AG09309 (cell line): ENCODE data around the gene WNT11.

Experiments used
- DNase-seq: peaks from one replicate; pipeline ENCODE4 v3.0.0-alpha.2; 2010; ENCODE audit warnings: low read depth
- H3K4me3 ChIP-seq: 2 replicates; pipeline ENCODE4 v1.5.1; 2011; ENCODE audit warnings: mild to moderate bottlenecking, low read depth, low read length, moderate library complexity; ENCODE audit not compliant: control insufficient read depth
- TF ChIP-seq, protein P1 (sequence below): IDR thresholded peaks from 2 replicates; pipeline ENCODE4 v1.5.1; 2011; ENCODE audit warnings: mild to moderate bottlenecking, low read depth, low read length, inconsistent platforms; ENCODE audit not compliant: insufficient read depth, control insufficient read depth; ENCODE audit errors: missing control alignments

Gene WNT11

GRCh38 chr11:76230392-76230791 is 24.1 kb upstream of the WNT11 start:
- no peak overlapping the region for H3K4me3 ChIP-seq
- TF ChIP-seq, protein P1, sequence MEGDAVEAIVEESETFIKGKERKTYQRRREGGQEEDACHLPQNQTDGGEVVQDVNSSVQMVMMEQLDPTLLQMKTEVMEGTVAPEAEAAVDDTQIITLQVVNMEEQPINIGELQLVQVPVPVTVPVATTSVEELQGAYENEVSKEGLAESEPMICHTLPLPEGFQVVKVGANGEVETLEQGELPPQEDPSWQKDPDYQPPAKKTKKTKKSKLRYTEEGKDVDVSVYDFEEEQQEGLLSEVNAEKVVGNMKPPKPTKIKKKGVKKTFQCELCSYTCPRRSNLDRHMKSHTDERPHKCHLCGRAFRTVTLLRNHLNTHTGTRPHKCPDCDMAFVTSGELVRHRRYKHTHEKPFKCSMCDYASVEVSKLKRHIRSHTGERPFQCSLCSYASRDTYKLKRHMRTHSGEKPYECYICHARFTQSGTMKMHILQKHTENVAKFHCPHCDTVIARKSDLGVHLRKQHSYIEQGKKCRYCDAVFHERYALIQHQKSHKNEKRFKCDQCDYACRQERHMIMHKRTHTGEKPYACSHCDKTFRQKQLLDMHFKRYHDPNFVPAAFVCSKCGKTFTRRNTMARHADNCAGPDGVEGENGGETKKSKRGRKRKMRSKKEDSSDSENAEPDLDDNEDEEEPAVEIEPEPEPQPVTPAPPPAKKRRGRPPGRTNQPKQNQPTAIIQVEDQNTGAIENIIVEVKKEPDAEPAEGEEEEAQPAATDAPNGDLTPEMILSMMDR, result no peak
- DNase-seq, result no peak

- H3K4me3 ChIP-seq, result no peak overlapping the region
- no peak for DNase-seq
- TF ChIP-seq, protein P1, result no peak
Measured at GRCh38 chr11:76229690-76230240, 23.5 kb upstream of the WNT11 start.

DNA sequence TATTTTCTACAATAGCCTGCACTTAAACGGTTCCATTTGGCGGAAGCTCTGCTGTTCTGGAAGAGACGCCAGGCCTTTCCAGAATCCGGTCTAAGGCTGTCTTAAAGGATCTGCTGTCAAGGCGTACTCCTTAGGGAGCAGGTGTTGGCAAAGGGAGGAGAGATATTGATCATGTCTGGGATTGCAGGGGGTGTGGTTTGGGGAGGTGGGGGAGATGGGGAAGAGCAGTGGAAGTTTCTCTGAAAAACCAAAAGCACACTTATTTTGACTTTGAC is 22.5 kb upstream of the WNT11 start:
- H3K4me3 ChIP-seq, result no peak overlapping the region
- TF ChIP-seq, protein P1, result no peak
- DNase-seq, result no peak

DNA sequence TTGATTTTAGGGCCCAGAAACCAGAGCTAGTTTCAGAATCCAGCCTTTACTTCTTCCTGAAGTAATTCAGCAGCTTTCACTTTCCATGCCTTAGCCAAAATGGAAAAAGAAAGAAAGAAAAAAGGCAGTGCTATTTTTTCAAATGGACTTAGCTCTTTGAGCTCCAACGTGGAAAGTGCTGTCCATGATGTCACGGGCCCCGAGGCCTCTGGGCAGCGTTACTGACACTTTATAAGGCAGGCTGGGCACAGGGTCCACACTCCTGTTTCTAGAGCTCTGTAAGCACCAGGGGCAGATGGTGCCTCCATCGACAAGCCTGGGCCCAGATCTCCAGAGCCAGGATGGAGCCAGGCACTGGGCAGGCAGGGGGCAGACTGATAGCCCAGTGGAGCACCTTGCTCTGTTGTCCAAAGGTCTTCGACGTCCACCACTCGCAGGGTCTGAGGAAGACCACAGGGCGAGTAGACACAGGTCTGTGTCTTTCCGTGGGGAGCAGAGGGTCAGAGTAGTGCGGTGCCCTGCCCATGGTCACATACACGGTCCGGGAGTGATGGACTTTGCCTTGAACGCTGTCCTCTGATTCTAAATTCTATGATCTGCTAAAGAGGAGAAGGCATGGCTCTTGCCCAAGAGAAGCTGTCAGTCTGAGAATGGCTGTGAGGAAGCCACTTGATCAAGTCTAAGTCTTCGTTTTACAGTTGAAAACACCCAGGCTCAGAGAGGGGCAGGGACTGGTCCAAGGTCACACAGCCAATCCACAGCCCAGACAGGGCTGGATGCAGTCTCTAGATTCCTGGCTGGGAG is 22.0 kb upstream of the WNT11 start:
- H3K4me3 ChIP-seq, result no peak overlapping the region
- TF ChIP-seq, protein P1, result no peak
- no peak for DNase-seq

- DNase-seq, result no peak
- no peak overlapping the region for H3K4me3 ChIP-seq
- TF ChIP-seq, protein P1, result no peak
Measured at GRCh38 chr11:76226626-76227025, 20.3 kb upstream of the WNT11 start.

- TF ChIP-seq, protein P1, result no peak
- no peak overlapping the region for H3K4me3 ChIP-seq
- no peak for DNase-seq
Measured at GRCh38 chr11:76225122-76225611, 18.9 kb upstream of the WNT11 start.
